ENCODE data around the gene CDKN2AIPNL. TPM values are rescaled to one million over a fixed set of nuclear protein-coding genes. Genes with fewer than 3 reads are reported as not detected.

Gene CDKN2AIPNL
- total RNA-seq, 1 donor from 2014 or later = 41.3 TPM

DNA sequence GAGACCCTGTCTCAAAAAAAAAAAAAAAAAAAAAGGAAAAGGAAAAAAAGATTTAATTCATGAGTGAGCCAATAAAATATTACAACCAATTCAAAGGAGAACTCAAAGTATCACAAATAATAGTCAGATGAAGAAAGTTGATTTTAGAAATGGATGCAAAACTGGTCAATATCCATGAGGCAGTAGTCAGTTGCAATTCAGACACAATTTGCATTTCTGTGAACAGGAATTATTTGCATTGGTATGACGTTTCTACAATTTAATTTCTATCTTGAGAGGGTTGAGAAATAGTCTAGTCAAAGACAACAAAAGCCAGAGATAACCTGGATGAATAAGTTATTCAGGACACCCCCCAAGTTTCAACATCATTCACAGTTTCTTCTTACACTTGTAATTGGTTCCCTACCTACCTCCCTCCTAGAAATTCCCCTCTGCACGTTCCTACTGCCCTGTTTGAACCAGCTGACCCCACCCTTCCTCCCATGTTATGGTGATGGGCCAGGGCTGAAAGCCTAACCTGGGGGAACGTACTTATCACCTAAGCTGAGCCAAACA is 28.6 kb upstream of the CDKN2AIPNL start:
- no peak overlapping the region for H3K4me3 Mint-ChIP-seq (ENCODE audit: unreplicated experiment)
- no peak overlapping the region for H3K27ac Mint-ChIP-seq (ENCODE audit: unreplicated experiment)
- no peak for DNase-seq
- peaks cover 6% of the 10 kb centered on the region for H3K27me3 Mint-ChIP-seq (ENCODE audit: unreplicated experiment)
- no peaks in the 10 kb centered on the region for H3K36me3 Mint-ChIP-seq (ENCODE audit: unreplicated experiment)
- peaks cover 6% of the 10 kb centered on the region for H3K4me1 Mint-ChIP-seq (ENCODE audit: low read depth, unreplicated experiment)
- TF ChIP-seq, protein P1, sequence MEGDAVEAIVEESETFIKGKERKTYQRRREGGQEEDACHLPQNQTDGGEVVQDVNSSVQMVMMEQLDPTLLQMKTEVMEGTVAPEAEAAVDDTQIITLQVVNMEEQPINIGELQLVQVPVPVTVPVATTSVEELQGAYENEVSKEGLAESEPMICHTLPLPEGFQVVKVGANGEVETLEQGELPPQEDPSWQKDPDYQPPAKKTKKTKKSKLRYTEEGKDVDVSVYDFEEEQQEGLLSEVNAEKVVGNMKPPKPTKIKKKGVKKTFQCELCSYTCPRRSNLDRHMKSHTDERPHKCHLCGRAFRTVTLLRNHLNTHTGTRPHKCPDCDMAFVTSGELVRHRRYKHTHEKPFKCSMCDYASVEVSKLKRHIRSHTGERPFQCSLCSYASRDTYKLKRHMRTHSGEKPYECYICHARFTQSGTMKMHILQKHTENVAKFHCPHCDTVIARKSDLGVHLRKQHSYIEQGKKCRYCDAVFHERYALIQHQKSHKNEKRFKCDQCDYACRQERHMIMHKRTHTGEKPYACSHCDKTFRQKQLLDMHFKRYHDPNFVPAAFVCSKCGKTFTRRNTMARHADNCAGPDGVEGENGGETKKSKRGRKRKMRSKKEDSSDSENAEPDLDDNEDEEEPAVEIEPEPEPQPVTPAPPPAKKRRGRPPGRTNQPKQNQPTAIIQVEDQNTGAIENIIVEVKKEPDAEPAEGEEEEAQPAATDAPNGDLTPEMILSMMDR (IDR thresholded peaks at IDR 0.05; ENCODE audit: partially characterized antibody, unreplicated experiment) = no peak
- H3K9me3 Mint-ChIP-seq (ENCODE audit: unreplicated experiment) = no peaks in the 10 kb centered on the region

DNA sequence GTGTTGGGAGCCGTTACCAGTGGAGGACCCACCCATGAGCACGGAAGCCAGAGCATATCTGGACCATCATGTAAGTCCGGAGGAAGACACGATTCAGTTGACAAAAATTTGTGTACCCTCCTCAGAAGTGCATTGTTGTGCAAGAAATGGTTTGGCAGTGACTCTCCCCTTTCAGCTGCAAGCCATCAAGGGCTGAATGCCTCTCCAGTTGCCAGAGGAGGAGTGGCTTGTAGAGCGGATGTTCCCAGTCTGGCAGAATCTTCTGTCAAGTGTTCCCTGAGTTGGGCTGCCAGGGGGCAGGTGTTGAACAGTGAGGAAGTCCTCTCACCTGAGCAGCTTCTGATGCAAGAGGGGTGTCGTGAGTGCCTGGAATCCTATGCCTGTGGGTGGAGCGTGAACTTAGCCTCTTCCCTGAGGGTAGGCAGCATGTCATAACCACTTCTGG is 27.6 kb upstream of the CDKN2AIPNL start:
- H3K4me1 Mint-ChIP-seq (ENCODE audit: low read depth, unreplicated experiment) = peaks cover 6% of the 10 kb centered on the region

DNA sequence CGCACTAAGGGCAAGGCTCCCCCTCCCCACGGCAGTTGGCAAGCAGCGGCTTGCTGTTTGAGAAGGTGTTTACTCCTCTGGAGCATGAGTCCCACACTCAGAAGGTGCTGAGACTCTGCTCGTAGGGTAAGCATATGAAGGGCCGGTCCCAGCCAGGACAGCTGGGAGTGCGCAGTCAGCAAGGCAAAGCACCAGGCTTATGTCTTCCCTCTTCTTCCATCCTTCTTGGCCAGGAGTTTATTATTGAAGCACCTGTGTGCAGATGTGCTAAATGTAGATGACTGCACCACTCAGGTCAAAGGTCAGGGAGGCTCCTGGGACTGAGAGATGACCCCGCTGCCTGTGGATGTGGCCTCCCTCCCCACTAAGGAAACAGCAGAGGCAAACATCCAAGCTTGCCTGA is 27.0 kb upstream of the CDKN2AIPNL start:
- Mint-ChIP-seq H3K4me1 (ENCODE audit: low read depth, unreplicated experiment) (peaks cover 6% of the 10 kb centered on the region), H3K27ac (ENCODE audit: unreplicated experiment) (no peak overlapping the region), H3K9me3 (ENCODE audit: unreplicated experiment) (no peaks in the 10 kb centered on the region), H3K36me3 (ENCODE audit: unreplicated experiment) (no peaks in the 10 kb centered on the region), H3K27me3 (ENCODE audit: unreplicated experiment) (peaks cover 4% of the 10 kb centered on the region), H3K4me3 (ENCODE audit: unreplicated experiment) (no peak overlapping the region)
- TF ChIP-seq, protein P1 (IDR thresholded peaks at IDR 0.05; ENCODE audit: partially characterized antibody, unreplicated experiment) = no peak
- no peak for DNase-seq

More for the DNA sequence above, 27.6 kb upstream of the CDKN2AIPNL start:
- no peak for DNase-seq
- Mint-ChIP-seq H3K27ac (ENCODE audit: unreplicated experiment) (no peak overlapping the region), H3K36me3 (ENCODE audit: unreplicated experiment) (no peaks in the 10 kb centered on the region), H3K27me3 (ENCODE audit: unreplicated experiment) (peaks cover 4% of the 10 kb centered on the region), H3K4me3 (ENCODE audit: unreplicated experiment) (no peak overlapping the region), H3K9me3 (ENCODE audit: unreplicated experiment) (no peaks in the 10 kb centered on the region)
- TF ChIP-seq, protein P1 (IDR thresholded peaks at IDR 0.05; ENCODE audit: partially characterized antibody, unreplicated experiment) = no peak

DNA sequence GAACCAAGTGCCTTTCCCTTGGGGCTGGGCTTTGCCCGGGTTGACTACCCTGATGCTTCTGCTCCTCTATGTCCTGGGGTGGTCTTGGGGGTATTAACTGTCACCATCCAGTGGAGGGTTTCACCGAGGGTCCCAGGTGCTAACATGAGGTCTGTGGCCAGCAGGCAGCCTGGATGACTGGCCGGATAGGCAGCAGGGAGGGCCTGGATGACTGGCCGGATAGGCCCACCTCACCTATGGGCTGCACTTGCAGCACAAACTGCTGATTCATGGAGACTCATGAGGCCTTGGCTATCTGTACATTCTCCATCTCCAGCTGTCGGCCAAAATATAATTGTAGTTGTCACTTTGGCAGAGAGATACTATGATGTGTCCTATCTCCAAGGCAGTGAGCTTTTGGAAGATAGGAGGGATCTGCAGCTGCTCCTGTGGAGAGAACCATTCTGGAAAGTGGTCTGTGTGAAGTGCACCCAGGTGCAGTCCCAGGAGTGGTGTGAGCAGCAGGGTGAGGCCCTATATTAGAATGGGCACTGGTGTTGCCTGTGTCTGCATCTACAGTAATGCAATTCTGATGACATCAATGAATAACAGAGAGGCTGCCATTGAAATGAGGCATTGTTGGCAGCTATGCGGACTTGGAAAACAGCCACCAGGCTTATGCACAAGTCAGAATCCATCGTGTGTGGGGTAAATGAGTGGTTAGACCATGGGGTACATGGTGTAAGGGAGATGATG is 26.3 kb upstream of the CDKN2AIPNL start:
- DNase-seq = no peak
- TF ChIP-seq, protein P1 (IDR thresholded peaks at IDR 0.05; ENCODE audit: partially characterized antibody, unreplicated experiment) = no peak
- peaks cover 6% of the 10 kb centered on the region for H3K4me1 Mint-ChIP-seq (ENCODE audit: low read depth, unreplicated experiment)
- H3K27me3 Mint-ChIP-seq (ENCODE audit: unreplicated experiment) = peaks cover 4% of the 10 kb centered on the region
- no peaks in the 10 kb centered on the region for H3K36me3 Mint-ChIP-seq (ENCODE audit: unreplicated experiment)
- H3K9me3 Mint-ChIP-seq (ENCODE audit: unreplicated experiment) = no peaks in the 10 kb centered on the region
- no peak overlapping the region for H3K4me3 Mint-ChIP-seq (ENCODE audit: unreplicated experiment)
- H3K27ac Mint-ChIP-seq (ENCODE audit: unreplicated experiment) = no peak overlapping the region

DNA sequence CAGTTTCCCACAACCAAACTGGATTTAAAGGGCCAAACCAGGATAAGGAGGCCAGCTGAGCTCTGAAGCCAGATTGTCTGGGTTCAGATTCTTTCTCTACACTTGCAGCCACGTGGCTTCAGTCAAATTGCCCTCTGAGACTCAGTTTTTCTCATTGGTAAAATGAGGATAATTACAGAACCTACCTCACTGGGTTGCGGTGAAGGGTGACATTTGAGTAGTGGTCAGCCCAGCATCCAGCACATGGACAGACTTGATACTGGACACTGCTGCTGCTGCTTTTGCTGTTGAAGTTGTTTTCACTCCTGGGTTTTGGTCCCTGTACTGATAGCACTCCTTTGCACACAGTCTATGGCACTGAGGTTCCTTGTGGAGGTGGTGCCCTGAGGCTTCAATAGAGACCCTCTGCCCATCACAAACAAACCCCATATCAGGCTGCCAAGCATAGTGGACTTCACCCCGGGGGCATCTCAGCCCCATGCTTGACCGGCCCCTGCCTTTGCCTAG is 25.7 kb upstream of the CDKN2AIPNL start:
- Mint-ChIP-seq H3K4me1 (ENCODE audit: low read depth, unreplicated experiment) (peaks cover 6% of the 10 kb centered on the region), H3K36me3 (ENCODE audit: unreplicated experiment) (no peaks in the 10 kb centered on the region), H3K4me3 (ENCODE audit: unreplicated experiment) (no peak overlapping the region), H3K27me3 (ENCODE audit: unreplicated experiment) (peaks cover 4% of the 10 kb centered on the region), H3K9me3 (ENCODE audit: unreplicated experiment) (no peaks in the 10 kb centered on the region), H3K27ac (ENCODE audit: unreplicated experiment) (no peak overlapping the region)
- TF ChIP-seq, protein P1 (IDR thresholded peaks at IDR 0.05; ENCODE audit: partially characterized antibody, unreplicated experiment) = no peak
- no peak for DNase-seq
